ENCODE measurements around the gene SLC25A21. TPM values are rescaled to one million over a fixed set of nuclear protein-coding genes. Genes with fewer than 3 reads are reported as not detected.

SLC25A21 gene
- total and polyA plus RNA-seq, 2 of the 13 experiments (the other 11 are each of a cell fraction or from before 2014, with no cell fraction given): 1.9 to 2.9 TPM

DNA sequence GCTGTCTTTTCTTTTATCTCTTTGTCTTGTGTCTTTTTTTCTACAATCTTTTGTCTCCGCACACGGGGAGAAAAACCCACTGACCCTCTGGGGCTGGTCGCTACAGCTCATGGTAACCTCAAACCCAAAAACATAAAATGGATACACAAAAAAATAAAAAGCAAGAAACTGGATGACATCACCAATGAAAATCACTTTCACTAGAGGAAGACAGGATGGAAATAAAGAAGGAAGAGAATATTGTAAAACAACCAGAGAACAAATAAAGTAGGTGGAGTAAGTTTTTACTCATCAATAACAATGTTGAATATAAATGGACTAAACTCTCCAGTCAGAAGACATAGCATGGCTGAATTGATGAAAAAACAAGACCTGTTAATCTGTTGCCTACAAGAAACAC, 42.9 kb upstream of the SLC25A21 start:
- ATAC-seq (no peak), FAIRE-seq (no peak), DNase-seq (ENCODE audit: low spot score) (no peak)
- Histone ChIP-seq H3K4me2 (ENCODE audit: low read depth, low read length) (no peak overlapping the region), H4K20me1 (ENCODE audit: insufficient read depth, low read length) (no peaks in the 10 kb centered on the region), H3K9ac (ENCODE audit: insufficient read depth, low read depth, low read length) (no peak overlapping the region), H3K79me2 (ENCODE audit: insufficient read depth, low read length) (no peaks in the 10 kb centered on the region), H3K36me3 (replicated peaks in 1 of 2; ENCODE audit: control insufficient read depth in 1 of 2, insufficient read depth in 2 of 2, low read length in 2 of 2) (no peaks in the 10 kb centered on the region), H2AFZ (ENCODE audit: low read length) (no peak overlapping the region), H3K27ac (ENCODE audit: extremely low read length, insufficient read depth, low read length) (no peak overlapping the region), H3K4me1 (ENCODE audit: insufficient read depth, low read length) (peaks cover 3% of the 10 kb centered on the region), H3K9me3 (ENCODE audit: low read length) (no peaks in the 10 kb centered on the region), H3K4me3 (replicated peaks in 1 of 3; ENCODE audit: insufficient read depth in 1 of 3, low read depth in 2 of 3, low read length in 3 of 3) (no peak overlapping the region), H3K27me3 (ENCODE audit: control insufficient read depth in 1 of 2, insufficient read depth in 2 of 2, low read length in 2 of 2) (no peaks in the 10 kb centered on the region)
- ChIA-PET CTCF (ENCODE audit: low intra/inter-chr PET ratio, low total read pairs) (no interaction called here), POLR2A (no interaction called here)
- WGBS (ENCODE audit: low lambda C conversion rate): 96% methylated on average over 3 of the region's 3 CpGs
- in situ Hi-C loops (cut with HindIII; ENCODE audit: extremely low pct_ligation_motif_present, low pct_unique_long_range_greater_than_20kb) (no loop called here), intact Hi-C loops (cut with micrococcal nuclease; ENCODE audit: unreplicated experiment) (no loop called here)
- no TSS peak for BruUV-seq (replicated peaks)
- TF ChIP-seq TFDP2 (CRISPR knock-in tag; IDR thresholded peaks at IDR 0.05) (no peak), TBL1XR1 (IDR thresholded peaks at IDR 0.05; ENCODE audit: borderline replicate concordance, low read length, partially characterized antibody) (no peak), CREB1 (IDR thresholded peaks at IDR 0.05) (peak; percentile 54; the same call in 1 of the 2 replicates), CREB1 (CRISPR knock-in tag; IDR thresholded peaks at IDR 0.05) (no peak), ZNF619 (CRISPR knock-in tag; IDR thresholded peaks at IDR 0.05) (no peak), ZNF18 (CRISPR knock-in tag; IDR thresholded peaks at IDR 0.05; ENCODE audit: insufficient replicate concordance) (no peak), PREB (CRISPR knock-in tag; IDR thresholded peaks at IDR 0.05) (no peak), ZNF672 (CRISPR knock-in tag; IDR thresholded peaks at IDR 0.05) (no peak), ESRRA (CRISPR knock-in tag; IDR thresholded peaks at IDR 0.05; ENCODE audit: low read depth) (no peak), ZFP1 (CRISPR knock-in tag; IDR thresholded peaks at IDR 0.05) (no peak), ZNF713 (CRISPR knock-in tag; IDR thresholded peaks at IDR 0.05) (no peak), TAF15 (IDR thresholded peaks at IDR 0.05; ENCODE audit: low read depth, low read length, poor library complexity, severe bottlenecking) (no peak), ATF7 (IDR thresholded peaks at IDR 0.05) (peak; percentile 94), ATF7 (CRISPR knock-in tag; IDR thresholded peaks at IDR 0.05) (no peak), HNRNPH1 (optimal IDR thresholded peaks at IDR 0.05; ENCODE audit: low read depth, low read length) (no peak)
- TF ChIP-seq, protein P1, sequence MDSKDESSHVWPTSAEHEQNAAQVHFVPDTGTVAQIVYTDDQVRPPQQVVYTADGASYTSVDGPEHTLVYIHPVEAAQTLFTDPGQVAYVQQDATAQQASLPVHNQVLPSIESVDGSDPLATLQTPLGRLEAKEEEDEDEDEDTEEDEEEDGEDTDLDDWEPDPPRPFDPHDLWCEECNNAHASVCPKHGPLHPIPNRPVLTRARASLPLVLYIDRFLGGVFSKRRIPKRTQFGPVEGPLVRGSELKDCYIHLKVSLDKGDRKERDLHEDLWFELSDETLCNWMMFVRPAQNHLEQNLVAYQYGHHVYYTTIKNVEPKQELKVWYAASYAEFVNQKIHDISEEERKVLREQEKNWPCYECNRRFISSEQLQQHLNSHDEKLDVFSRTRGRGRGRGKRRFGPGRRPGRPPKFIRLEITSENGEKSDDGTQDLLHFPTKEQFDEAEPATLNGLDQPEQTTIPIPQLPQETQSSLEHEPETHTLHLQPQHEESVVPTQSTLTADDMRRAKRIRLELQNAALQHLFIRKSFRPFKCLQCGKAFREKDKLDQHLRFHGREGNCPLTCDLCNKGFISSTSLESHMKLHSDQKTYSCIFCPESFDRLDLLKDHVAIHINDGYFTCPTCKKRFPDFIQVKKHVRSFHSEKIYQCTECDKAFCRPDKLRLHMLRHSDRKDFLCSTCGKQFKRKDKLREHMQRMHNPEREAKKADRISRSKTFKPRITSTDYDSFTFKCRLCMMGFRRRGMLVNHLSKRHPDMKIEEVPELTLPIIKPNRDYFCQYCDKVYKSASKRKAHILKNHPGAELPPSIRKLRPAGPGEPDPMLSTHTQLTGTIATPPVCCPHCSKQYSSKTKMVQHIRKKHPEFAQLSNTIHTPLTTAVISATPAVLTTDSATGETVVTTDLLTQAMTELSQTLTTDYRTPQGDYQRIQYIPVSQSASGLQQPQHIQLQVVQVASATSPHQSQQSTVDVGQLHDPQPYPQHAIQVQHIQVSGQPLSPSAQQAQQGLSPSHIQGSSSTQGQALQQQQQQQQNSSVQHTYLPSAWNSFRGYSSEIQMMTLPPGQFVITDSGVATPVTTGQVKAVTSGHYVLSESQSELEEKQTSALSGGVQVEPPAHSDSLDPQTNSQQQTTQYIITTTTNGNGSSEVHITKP (CRISPR knock-in tag; IDR thresholded peaks at IDR 0.05; ENCODE audit: low read depth): no peak
